HL-60 (cell line): ENCODE measurements around the gene DUS1L.

ENCODE experiments used
- DNase-seq, 2 experiments: peaks; one replicate each; pipeline ENCODE4 v3.0.0-alpha.2; 2010 to 2020; ENCODE audit warnings: low read depth in 1 of 2, low spot score in 1 of 2
- H3K27ac ChIP-seq: fragments of 250-450 bp; sonication (Bioruptor Pico); replicated peaks from 2 replicates; pipeline ENCODE4 v1.5.1; 2020; ENCODE audit warnings: mild to moderate bottlenecking, moderate library complexity
- H3K27me3 ChIP-seq: fragments of 250-450 bp; sonication (Bioruptor Pico); 2 replicates; pipeline ENCODE4 v1.5.1; 2021; ENCODE audit warnings: mild to moderate bottlenecking, moderate library complexity; ENCODE audit not compliant: insufficient read depth, poor library complexity, severe bottlenecking
- H3K4me3 ChIP-seq: replicated peaks from 2 replicates; pipeline ENCODE4 v1.5.1; 2011; ENCODE audit warnings: mild to moderate bottlenecking, control low read depth, low read length; ENCODE audit not compliant: insufficient read depth
- CTCF ChIP-seq: IDR thresholded peaks from one replicate; pipeline ENCODE4 v1.5.1; 2011; ENCODE audit warnings: low read length, control low read depth, inconsistent platforms; ENCODE audit not compliant: insufficient read depth
- GABPA ChIP-seq: IDR thresholded peaks from 2 replicates; pipeline ENCODE4 v1.6.1; 2012; ENCODE audit warnings: low read depth
- POLR2AphosphoS5 ChIP-seq: IDR thresholded peaks from 2 replicates; pipeline ENCODE4 v1.6.1; 2012; ENCODE audit warnings: low read depth
- REST ChIP-seq: IDR thresholded peaks from 2 replicates; pipeline ENCODE4 v1.6.1; 2012; ENCODE audit warnings: low read depth; ENCODE audit not compliant: insufficient replicate concordance
- SPI1 ChIP-seq: IDR thresholded peaks from 2 replicates; pipeline ENCODE4 v1.6.1; 2012; ENCODE audit warnings: low read depth, mild to moderate bottlenecking, borderline replicate concordance

Gene DUS1L

DNA sequence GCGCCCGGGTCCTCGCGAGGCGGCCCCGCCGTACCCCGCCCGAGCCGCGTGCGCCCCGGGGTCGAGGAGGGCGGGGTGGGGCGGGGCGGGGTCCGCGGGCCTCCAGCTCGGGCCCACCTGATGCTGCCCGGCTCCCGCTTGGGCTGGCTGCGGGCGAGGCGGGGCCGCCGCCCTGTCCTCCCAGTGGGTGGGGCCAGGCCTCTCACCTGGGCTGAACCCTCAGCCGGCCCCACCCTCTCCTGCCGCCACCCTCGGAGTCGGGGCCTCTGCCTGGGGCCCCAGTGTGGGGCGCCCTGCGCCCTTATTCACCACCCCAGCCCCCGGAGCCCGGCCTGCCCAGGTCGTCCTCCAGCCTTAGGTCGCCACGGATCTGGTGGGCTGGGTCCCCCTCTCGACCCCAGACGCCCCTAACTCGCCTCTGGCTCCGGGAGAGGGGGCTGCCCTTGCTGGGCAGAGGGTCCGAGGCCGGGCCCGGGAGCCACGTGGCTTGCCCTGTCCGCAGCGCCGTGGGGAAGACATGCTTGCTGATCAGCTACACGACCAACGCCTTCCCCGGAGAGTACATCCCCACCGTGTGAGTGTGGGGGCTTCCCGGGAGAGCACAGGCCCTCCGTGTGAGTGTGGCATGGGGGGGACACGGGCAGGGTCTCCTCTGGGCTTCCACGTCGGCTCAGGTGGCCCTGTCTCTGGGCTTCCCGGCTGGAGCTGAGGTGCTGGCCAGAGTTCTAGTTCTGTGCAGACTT is 33.5 kb downstream of the DUS1L start:
- Histone ChIP-seq H3K27me3 (no peaks in the 10 kb centered on the region), H3K4me3 (peak overlapping the region; percentile 57), H3K27ac (peak overlapping the region; percentile 62)
- peak; percentile 48 to 65 for DNase-seq
- TF ChIP-seq POLR2AphosphoS5 (no peak), REST (no peak), CTCF (no peak), GABPA (no peak), SPI1 (no peak)

- DNase-seq = no peak
- Histone ChIP-seq H3K27me3 (no peaks in the 10 kb centered on the region), H3K4me3 (peak within 1 kb of the TSS; percentile 57), H3K27ac (peak within 1 kb of the TSS; percentile 82)
- TF ChIP-seq CTCF (no peak), POLR2AphosphoS5 (no peak), REST (no peak), GABPA (no peak), SPI1 (no peak)
These were observed 34.2 kb downstream of the DUS1L start, which contains the start of gene RAC3 for GRCh38 chr17:82031303-82031884. TSS of gene RAC3 (plus strand) at chr17:82031678. CDS start at chr17:82031762, 84 bp downstream.

GRCh38 chr17:82030470-82031302 is 34.9 kb downstream of the DUS1L start:
- peak overlapping the region; percentile 82 for H3K27ac ChIP-seq
- peak; percentile 67 for TF ChIP-seq POLR2AphosphoS5
- peak; percentile 66 for TF ChIP-seq CTCF
- TF ChIP-seq REST = peak; percentile 26
- no peak for TF ChIP-seq SPI1
- TF ChIP-seq GABPA = no peak; the same call in 1 of the 2 replicates
- DNase-seq = peak; percentile 85 to 90
- peak overlapping the region; percentile 56 for H3K4me3 ChIP-seq
- H3K27me3 ChIP-seq = no peaks in the 10 kb centered on the region
